IMR-90 (cell line): Measurements from ENCODE around the gene GNG12. TPM values are rescaled to one million over a fixed set of nuclear protein-coding genes. Genes with fewer than 3 reads are reported as not detected.

Source experiments
- ATAC-seq: fragments of 200-7000 bp; cut with Tn5 transposase; 2 replicates; pipeline ENCODE4 v1.9.1; 2020; ENCODE audit warnings: low read depth, mild to moderate bottlenecking, moderate library complexity
- BruUV-seq: library from RNA; stranded (reverse); fragments of 400-500 nt; replicated peaks from 2 replicates; lab custom pipeline; 2021; lab: Mats Ljungman, UMichigan
- CTCF ChIA-PET: fragments of 300-600 bp; formaldehyde crosslinking; extraction: SDS; loops from one replicate; lab custom pipeline; 2021; ENCODE audit warnings: antibody characterized with exemption; lab: Yijun Ruan, JAX
- POLR2A ChIA-PET: fragments of 300-600 bp; sonication (Branson Sonifier 250); formaldehyde crosslinking; loops from one replicate; lab custom pipeline; 2022; ENCODE audit warnings: antibody characterized with exemption; ENCODE audit not compliant: unreplicated experiment; lab: Charles Lee
- DNase-seq: peaks from one replicate; pipeline ENCODE4 v3.0.0; 2013
- H2AFZ ChIP-seq: replicated peaks from 2 replicates; pipeline ENCODE3; 2013; ENCODE audit warnings: low read length, mild to moderate bottlenecking; ENCODE audit not compliant: poor library complexity
- H2AK5ac ChIP-seq: 2 replicates; pipeline ENCODE4 v1.6.1; 2013; ENCODE audit warnings: low read depth, low read length, inconsistent platforms
- H2AK9ac ChIP-seq: replicated peaks from 2 replicates; pipeline ENCODE3; 2013; ENCODE audit warnings: mild to moderate bottlenecking, low read depth, low read length, moderate library complexity; ENCODE audit not compliant: poor library complexity
- H2BK120ac ChIP-seq: 2 replicates; pipeline ENCODE4 v1.6.1; 2013; ENCODE audit warnings: low read depth, low read length, inconsistent platforms
- H2BK15ac ChIP-seq: 3 replicates; pipeline ENCODE4 v1.6.1; 2013; ENCODE audit warnings: low read depth, low read length, inconsistent platforms
- H2BK20ac ChIP-seq: 2 replicates; pipeline ENCODE4 v1.6.1; 2013; ENCODE audit warnings: low read depth, mild to moderate bottlenecking, inconsistent platforms, low read length, moderate library complexity
- H2BK5ac ChIP-seq: 2 replicates; pipeline ENCODE4 v1.6.1; 2013; ENCODE audit warnings: mild to moderate bottlenecking, low read depth, low read length, inconsistent platforms; ENCODE audit not compliant: poor library complexity, severe bottlenecking
- H3K14ac ChIP-seq: replicated peaks from 2 replicates; pipeline ENCODE4 v1.6.1; 2013; ENCODE audit warnings: low read depth, low read length, inconsistent platforms
- H3K18ac ChIP-seq: 2 replicates; pipeline ENCODE4 v1.6.1; 2013; ENCODE audit warnings: low read depth, low read length, control low read depth
- H3K23ac ChIP-seq: 2 replicates; pipeline ENCODE4 v1.6.1; 2013; ENCODE audit warnings: low read depth, low read length, inconsistent platforms
- H3K27ac ChIP-seq: 2 replicates; pipeline ENCODE4 v1.5.1; 2013; ENCODE audit warnings: mild to moderate bottlenecking, control low read depth, low read length; ENCODE audit not compliant: insufficient read depth
- H3K27me3 ChIP-seq: 2 replicates; pipeline ENCODE4 v1.6.1; 2013; ENCODE audit warnings: low read length; ENCODE audit not compliant: control insufficient read depth, insufficient read depth
- H3K36me3 ChIP-seq: 2 replicates; pipeline ENCODE4 v1.6.1; 2013; ENCODE audit warnings: low read length, mixed read lengths; ENCODE audit not compliant: control insufficient read depth, insufficient read depth
- H3K4ac ChIP-seq: 2 replicates; pipeline ENCODE4 v1.6.1; 2013; ENCODE audit warnings: low read depth, low read length, inconsistent platforms
- H3K4me1 ChIP-seq: 2 replicates; pipeline ENCODE4 v1.6.1; 2013; ENCODE audit warnings: low read length, mixed read lengths; ENCODE audit not compliant: control insufficient read depth, insufficient read depth
- H3K4me2 ChIP-seq: 2 replicates; pipeline ENCODE4 v1.6.1; 2013; ENCODE audit warnings: low read depth, mild to moderate bottlenecking, control low read depth, low read length, moderate library complexity
- H3K4me3 ChIP-seq: 2 replicates; pipeline ENCODE4 v1.5.1; 2013; ENCODE audit warnings: low read depth, mild to moderate bottlenecking, control low read depth, low read length, moderate library complexity; ENCODE audit not compliant: insufficient read depth
- H3K56ac ChIP-seq: 2 replicates; pipeline ENCODE4 v1.6.1; 2013; ENCODE audit warnings: low read length, inconsistent platforms; ENCODE audit not compliant: insufficient read depth; ENCODE audit errors: extremely low read depth
- H3K79me1 ChIP-seq, 2 experiments: 2 replicates each; pipeline ENCODE4 v1.6.1; 2013; ENCODE audit warnings: low read length in 2 of 2, inconsistent platforms in 1 of 2, low read depth in 1 of 2
- H3K9ac ChIP-seq: 2 replicates; pipeline ENCODE4 v1.6.1; 2013; ENCODE audit warnings: low read depth, low read length, control low read depth
- H3K9me1 ChIP-seq: 2 replicates; pipeline ENCODE4 v1.6.1; 2013; ENCODE audit warnings: low read length, inconsistent platforms; ENCODE audit not compliant: insufficient read depth
- H3K9me3 ChIP-seq: 2 replicates; pipeline ENCODE4 v1.6.1; 2013; ENCODE audit warnings: low read length; ENCODE audit not compliant: control insufficient read depth, insufficient read depth
- H4K20me1 ChIP-seq: 2 replicates; pipeline ENCODE4 v1.6.1; 2013; ENCODE audit warnings: low read length, inconsistent platforms; ENCODE audit not compliant: insufficient read depth
- H4K5ac ChIP-seq: 2 replicates; pipeline ENCODE4 v1.6.1; 2013; ENCODE audit warnings: mild to moderate bottlenecking, low read depth, low read length, control low read depth
- H4K8ac ChIP-seq, 2 experiments: 2 replicates each; pipeline ENCODE4 v1.6.1; 2013; ENCODE audit warnings: low read depth in 2 of 2, low read length in 2 of 2, control low read depth in 1 of 2, inconsistent platforms in 1 of 2
- H4K91ac ChIP-seq: 2 replicates; pipeline ENCODE4 v1.6.1; 2013; ENCODE audit warnings: low read depth, low read length, inconsistent platforms; ENCODE audit not compliant: insufficient read depth
- CEBPB ChIP-seq: IDR thresholded peaks from 2 replicates; pipeline ENCODE4 v1.6.1; 2012; ENCODE audit warnings: low read depth, low read length, improper control_type of control experiment
- FOS ChIP-seq: fragments of 150-350 bp; IDR thresholded peaks from 2 replicates; pipeline ENCODE4 v1.6.1; 2016; ENCODE audit warnings: low read depth, low read length
- MAZ ChIP-seq: IDR thresholded peaks from 2 replicates; pipeline ENCODE4 v1.6.1; 2012; ENCODE audit warnings: low read depth, mild to moderate bottlenecking, low read length, improper control_type of control experiment, moderate library complexity, borderline replicate concordance
- MXI1 ChIP-seq: IDR thresholded peaks from 2 replicates; pipeline ENCODE4 v1.6.1; 2012; ENCODE audit warnings: low read depth, mild to moderate bottlenecking, low read length, moderate library complexity, borderline replicate concordance
- RAD21 ChIP-seq: IDR thresholded peaks from 2 replicates; pipeline ENCODE4 v1.6.1; 2012; ENCODE audit warnings: low read length, improper control_type of control experiment
- RCOR1 ChIP-seq: IDR thresholded peaks from 2 replicates; pipeline ENCODE4 v1.6.1; 2012; ENCODE audit warnings: mild to moderate bottlenecking, low read length, improper control_type of control experiment; ENCODE audit not compliant: insufficient replicate concordance
- USF2 ChIP-seq: fragments of 150-350 bp; IDR thresholded peaks from 2 replicates; pipeline ENCODE4 v1.6.1; 2017; ENCODE audit warnings: mild to moderate bottlenecking, antibody characterized with exemption, low read length, low read depth
- WGBS, 2 experiments: methylation state at CpG; one replicate each; pipeline versions ENCODE4 v1.1.5 to v1.1.7; 2013; ENCODE audit warnings: missing lambda C conversion rate in 2 of 2; ENCODE audit not compliant: insufficient read length in 1 of 2; ENCODE audit errors: extremely low coverage in 2 of 2; 5-methylcytosine and 5-hydroxymethylcytosine counted together
- dilution Hi-C: fragments of 300-500 bp; cut with HindIII; formaldehyde crosslinking; loops from one replicate; pipeline ENCODE4 v1.14.3; 2018; ENCODE audit warnings: low sequenced_read_pairs; ENCODE audit not compliant: unreplicated experiment
- in situ Hi-C: fragments of 300-500 bp; cut with MboI; formaldehyde crosslinking; loops from 3 replicates; pipeline ENCODE4 v1.14.3; 2019; ENCODE audit warnings: low sequenced_read_pairs, inconsistent platforms, mixed read lengths
- intact Hi-C: fragments of 100-400 bp; cut with micrococcal nuclease; formaldehyde crosslinking; loops from 2 replicates; pipeline ENCODE4 v1.10.0; 2022
- polyA plus RNA-seq, 3 experiments: library from polyadenylated mRNA; depleted of rRNA; stranded (reverse); fragments of >200 nt; gene quantifications; 2 replicates each; pipeline ENCODE4 v1.2.3, GENCODE V29; 2012; ENCODE audit warnings: low replicate concordance in 1 of 3
- total RNA-seq: library from RNA; depleted of rRNA; stranded (reverse); fragments of >200 nt; gene quantifications from 2 replicates; pipeline ENCODE4 v1.2.3, GENCODE V29; 2012

GNG12 gene
- total and polyA plus RNA-seq, 2 of the 4 experiments (the other 2 are of a cell fraction): 92.3 to 132 TPM

GRCh38 chr1:67735806-67736627 lies 97.2 kb downstream of the GNG12 start:
- ATAC-seq: peak; percentile 89
- ChIA-PET POLR2A (interaction anchor here (0.6 kb wide), 1 partner anchor 51 kb away, joined by 3 read pairs; no protein-coding TSS in a partner anchor), CTCF (no interaction called here)
- Histone ChIP-seq H4K20me1 (peaks cover 6% of the 10 kb centered on the region), H2AK9ac (peak overlapping the region; percentile 85), H3K14ac (peak overlapping the region; percentile 63), H3K27me3 (no peaks in the 10 kb centered on the region), H3K9me3 (no peaks in the 10 kb centered on the region), H3K4me2 (peak overlapping the region; percentile 37), H3K4me1 (peaks cover 18% of the 10 kb centered on the region), H4K8ac (peak overlapping the region; percentile 21 to 82; a peak in 2 of 4 replicates), H3K9me1 (peaks cover 46% of the 10 kb centered on the region), H2BK5ac (peak overlapping the region; percentile 37), H4K91ac (peak overlapping the region; percentile 82), H2BK20ac (peak overlapping the region; percentile 44; the same call in 1 of the 2 replicates), H2BK120ac (peak overlapping the region; percentile 58), H3K27ac (peak overlapping the region; percentile 63), H4K5ac (peak overlapping the region; percentile 20), H2AK5ac (peak overlapping the region; percentile 83), H3K4me3 (peak overlapping the region; percentile 0; the same call in 1 of the 2 replicates), H3K23ac (peak overlapping the region; percentile 77), H3K4ac (peak overlapping the region; percentile 69), H2AFZ (peak overlapping the region; percentile 75), H3K18ac (peak overlapping the region; percentile 4), H3K36me3 (peaks cover 5% of the 10 kb centered on the region), H3K56ac (peak overlapping the region; percentile 63), H3K9ac (no peak overlapping the region), H3K79me1 (peaks cover 50 to 82% of the 10 kb centered on the region in 2 experiments), H2BK15ac (peak overlapping the region; percentile 17; the same call in 2 of the 3 replicates)
- BruUV-seq: no TSS peak
- peak; percentile 96 for DNase-seq
- intact Hi-C loops: no loop called here
- WGBS, 2 experiments: 20% methylated on average over 1 of the region's 11 CpGs; no CpG with 5 or more reads in 1 of the 2 experiments
- dilution Hi-C loops: no loop called here
- TF ChIP-seq RAD21: no peak
- TF ChIP-seq RCOR1: peak; percentile 20
- 0 out of 2 replicates have a peak, but pooled peaks have one; percentile 36 for TF ChIP-seq MXI1
- TF ChIP-seq MAZ: peak; percentile 79; the same call in 1 of the 2 replicates
- TF ChIP-seq FOS: peak; percentile 82
- no peak for TF ChIP-seq USF2
- TF ChIP-seq CEBPB: 0 out of 2 replicates have a peak, but pooled peaks have one; percentile 0
- in situ Hi-C loops: no loop called here
